ENCODE measurements around the gene PHKG1. TPM values are rescaled to one million over a fixed set of nuclear protein-coding genes. Genes with fewer than 3 reads are reported as not detected.

Gene PHKG1
- total RNA-seq, 1 experiment from 2014 or later: 1.1 TPM

DNA sequence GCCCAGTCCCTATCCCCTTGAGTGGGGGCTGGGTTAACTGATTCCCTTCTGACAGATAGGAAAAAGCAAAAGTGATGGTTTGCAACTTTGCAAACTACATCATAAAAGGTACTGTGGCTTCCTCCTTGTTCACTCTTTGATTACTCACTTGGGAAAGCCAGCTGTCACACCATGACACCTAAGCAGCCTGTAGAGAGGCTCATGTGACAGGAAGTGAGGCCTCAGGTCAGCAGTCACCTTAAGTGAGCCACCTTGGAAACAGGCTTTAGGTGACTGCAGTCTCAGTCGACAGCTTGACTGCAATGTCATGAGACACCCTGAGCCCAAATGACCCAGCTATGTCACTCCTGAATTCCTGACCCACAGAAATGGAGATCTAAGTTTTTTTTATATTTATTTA, 17.9 kb upstream of the PHKG1 start:
- Histone ChIP-seq H3K9me3 (ENCODE audit: control insufficient read depth in 1 of 2, insufficient read depth in 1 of 2, low read depth in 1 of 2, low read length in 2 of 2) (no peaks in the 10 kb centered on the region), H4K20me1 (ENCODE audit: insufficient read depth) (no peaks in the 10 kb centered on the region), H3K27ac (ENCODE audit: low read depth, low read length) (no peak overlapping the region), H3K4me1 (ENCODE audit: control insufficient read depth in 1 of 2, insufficient read depth in 2 of 2, low read length in 2 of 2) (peaks cover 2 to 10% of the 10 kb centered on the region in 2 experiments; a peak in 1 of 4 replicates), H3K4me3 (replicated peaks in 1 of 2; ENCODE audit: low read depth in 1 of 2, low read length in 2 of 2) (no peak overlapping the region), H3K4me2 (ENCODE audit: low read length) (no peak overlapping the region), H2AFZ (ENCODE audit: low read depth, low read length, poor library complexity, severe bottlenecking) (no peak overlapping the region), H3K36me3 (ENCODE audit: control insufficient read depth in 1 of 2, insufficient read depth in 2 of 2, low read length in 2 of 2) (no peaks in the 10 kb centered on the region), H3K27me3 (ENCODE audit: insufficient read depth, low read length) (no peaks in the 10 kb centered on the region), H3K9ac (ENCODE audit: low read length) (no peak overlapping the region), H3K9me2 (ENCODE audit: insufficient read depth) (no peaks in the 10 kb centered on the region), H3K79me2 (ENCODE audit: insufficient read depth, low read length) (peaks cover 7% of the 10 kb centered on the region)
- ChIA-PET CTCF (no interaction called here), RAD21 (ENCODE audit: low non-redundant PET in 1 of 2, low total read pairs in 2 of 2, uncharacterized antibody in 2 of 2, unreplicated experiment in 2 of 2) (no interaction called here), POLR2A (no interaction called here)
- ATAC-seq: no peak
- no peak for DNase-seq (ENCODE audit: low read depth, low spot score)
- TF ChIP-seq EZH2 (IDR thresholded peaks at IDR 0.05) (no peak), JUND (IDR thresholded peaks at IDR 0.05) (no peak), SIN3A (IDR thresholded peaks at IDR 0.05; ENCODE audit: low read depth) (no peak), EZH2phosphoT487 (IDR thresholded peaks at IDR 0.05; ENCODE audit: borderline replicate concordance) (no peak), ZNF274 (IDR thresholded peaks at IDR 0.05; ENCODE audit: low read depth, low read length) (no peak), POLR2AphosphoS5 (IDR thresholded peaks at IDR 0.05; ENCODE audit: low read depth, low read length) (no peak), FOSL1 (IDR thresholded peaks at IDR 0.05; ENCODE audit: low read depth) (no peak)
- TF ChIP-seq, protein P1, sequence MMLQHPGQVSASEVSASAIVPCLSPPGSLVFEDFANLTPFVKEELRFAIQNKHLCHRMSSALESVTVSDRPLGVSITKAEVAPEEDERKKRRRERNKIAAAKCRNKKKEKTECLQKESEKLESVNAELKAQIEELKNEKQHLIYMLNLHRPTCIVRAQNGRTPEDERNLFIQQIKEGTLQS (IDR thresholded peaks at IDR 0.05): no peak
- TF ChIP-seq, protein P2, sequence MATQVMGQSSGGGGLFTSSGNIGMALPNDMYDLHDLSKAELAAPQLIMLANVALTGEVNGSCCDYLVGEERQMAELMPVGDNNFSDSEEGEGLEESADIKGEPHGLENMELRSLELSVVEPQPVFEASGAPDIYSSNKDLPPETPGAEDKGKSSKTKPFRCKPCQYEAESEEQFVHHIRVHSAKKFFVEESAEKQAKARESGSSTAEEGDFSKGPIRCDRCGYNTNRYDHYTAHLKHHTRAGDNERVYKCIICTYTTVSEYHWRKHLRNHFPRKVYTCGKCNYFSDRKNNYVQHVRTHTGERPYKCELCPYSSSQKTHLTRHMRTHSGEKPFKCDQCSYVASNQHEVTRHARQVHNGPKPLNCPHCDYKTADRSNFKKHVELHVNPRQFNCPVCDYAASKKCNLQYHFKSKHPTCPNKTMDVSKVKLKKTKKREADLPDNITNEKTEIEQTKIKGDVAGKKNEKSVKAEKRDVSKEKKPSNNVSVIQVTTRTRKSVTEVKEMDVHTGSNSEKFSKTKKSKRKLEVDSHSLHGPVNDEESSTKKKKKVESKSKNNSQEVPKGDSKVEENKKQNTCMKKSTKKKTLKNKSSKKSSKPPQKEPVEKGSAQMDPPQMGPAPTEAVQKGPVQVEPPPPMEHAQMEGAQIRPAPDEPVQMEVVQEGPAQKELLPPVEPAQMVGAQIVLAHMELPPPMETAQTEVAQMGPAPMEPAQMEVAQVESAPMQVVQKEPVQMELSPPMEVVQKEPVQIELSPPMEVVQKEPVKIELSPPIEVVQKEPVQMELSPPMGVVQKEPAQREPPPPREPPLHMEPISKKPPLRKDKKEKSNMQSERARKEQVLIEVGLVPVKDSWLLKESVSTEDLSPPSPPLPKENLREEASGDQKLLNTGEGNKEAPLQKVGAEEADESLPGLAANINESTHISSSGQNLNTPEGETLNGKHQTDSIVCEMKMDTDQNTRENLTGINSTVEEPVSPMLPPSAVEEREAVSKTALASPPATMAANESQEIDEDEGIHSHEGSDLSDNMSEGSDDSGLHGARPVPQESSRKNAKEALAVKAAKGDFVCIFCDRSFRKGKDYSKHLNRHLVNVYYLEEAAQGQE (IDR thresholded peaks at IDR 0.05; ENCODE audit: low read depth): no peak
- TF ChIP-seq, protein P3, sequence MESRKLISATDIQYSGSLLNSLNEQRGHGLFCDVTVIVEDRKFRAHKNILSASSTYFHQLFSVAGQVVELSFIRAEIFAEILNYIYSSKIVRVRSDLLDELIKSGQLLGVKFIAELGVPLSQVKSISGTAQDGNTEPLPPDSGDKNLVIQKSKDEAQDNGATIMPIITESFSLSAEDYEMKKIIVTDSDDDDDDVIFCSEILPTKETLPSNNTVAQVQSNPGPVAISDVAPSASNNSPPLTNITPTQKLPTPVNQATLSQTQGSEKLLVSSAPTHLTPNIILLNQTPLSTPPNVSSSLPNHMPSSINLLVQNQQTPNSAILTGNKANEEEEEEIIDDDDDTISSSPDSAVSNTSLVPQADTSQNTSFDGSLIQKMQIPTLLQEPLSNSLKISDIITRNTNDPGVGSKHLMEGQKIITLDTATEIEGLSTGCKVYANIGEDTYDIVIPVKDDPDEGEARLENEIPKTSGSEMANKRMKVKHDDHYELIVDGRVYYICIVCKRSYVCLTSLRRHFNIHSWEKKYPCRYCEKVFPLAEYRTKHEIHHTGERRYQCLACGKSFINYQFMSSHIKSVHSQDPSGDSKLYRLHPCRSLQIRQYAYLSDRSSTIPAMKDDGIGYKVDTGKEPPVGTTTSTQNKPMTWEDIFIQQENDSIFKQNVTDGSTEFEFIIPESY (IDR thresholded peaks at IDR 0.05; ENCODE audit: extremely low read depth, insufficient replicate concordance, low read length): no peak
- no TSS peak for BruUV-seq (replicated peaks)
- intact Hi-C loops (cut with micrococcal nuclease): no loop called here

All from HCT116 (cell line).